ENCODE measurements around the gene ZNF747. TPM values are rescaled to one million over a fixed set of nuclear protein-coding genes. Genes with fewer than 3 reads are reported as not detected.

ZNF747 gene
- total RNA-seq, 1 donor from 2014 or later = 8.9 TPM

- H3K27me3 ChIP-seq (ENCODE audit: low read depth) = no peaks in the 10 kb centered on the region
- no peaks in the 10 kb centered on the region for H3K4me1 ChIP-seq
- no peak for DNase-seq
- TF ChIP-seq, protein P1, sequence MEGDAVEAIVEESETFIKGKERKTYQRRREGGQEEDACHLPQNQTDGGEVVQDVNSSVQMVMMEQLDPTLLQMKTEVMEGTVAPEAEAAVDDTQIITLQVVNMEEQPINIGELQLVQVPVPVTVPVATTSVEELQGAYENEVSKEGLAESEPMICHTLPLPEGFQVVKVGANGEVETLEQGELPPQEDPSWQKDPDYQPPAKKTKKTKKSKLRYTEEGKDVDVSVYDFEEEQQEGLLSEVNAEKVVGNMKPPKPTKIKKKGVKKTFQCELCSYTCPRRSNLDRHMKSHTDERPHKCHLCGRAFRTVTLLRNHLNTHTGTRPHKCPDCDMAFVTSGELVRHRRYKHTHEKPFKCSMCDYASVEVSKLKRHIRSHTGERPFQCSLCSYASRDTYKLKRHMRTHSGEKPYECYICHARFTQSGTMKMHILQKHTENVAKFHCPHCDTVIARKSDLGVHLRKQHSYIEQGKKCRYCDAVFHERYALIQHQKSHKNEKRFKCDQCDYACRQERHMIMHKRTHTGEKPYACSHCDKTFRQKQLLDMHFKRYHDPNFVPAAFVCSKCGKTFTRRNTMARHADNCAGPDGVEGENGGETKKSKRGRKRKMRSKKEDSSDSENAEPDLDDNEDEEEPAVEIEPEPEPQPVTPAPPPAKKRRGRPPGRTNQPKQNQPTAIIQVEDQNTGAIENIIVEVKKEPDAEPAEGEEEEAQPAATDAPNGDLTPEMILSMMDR (IDR thresholded peaks at IDR 0.05; ENCODE audit: borderline replicate concordance) = no peak
- H3K36me3 ChIP-seq = no peaks in the 10 kb centered on the region
- H3K27ac ChIP-seq (replicated peaks) = no peak overlapping the region
- intact Hi-C loops (cut with micrococcal nuclease) = no loop called here
- no peaks in the 10 kb centered on the region for H3K9me3 ChIP-seq (replicated peaks)
- H3K4me3 ChIP-seq = no peak overlapping the region
These were observed 25.4 kb downstream of the ZNF747 start for GRCh38 chr16:30509081-30509765.

GRCh38 chr16:30503403-30504296 lies 31.0 kb downstream of the ZNF747 start:
- Histone ChIP-seq H3K4me1 (no peaks in the 10 kb centered on the region), H3K27ac (replicated peaks) (no peak overlapping the region), H3K4me3 (no peak overlapping the region), H3K9me3 (replicated peaks) (no peaks in the 10 kb centered on the region), H3K36me3 (no peaks in the 10 kb centered on the region), H3K27me3 (ENCODE audit: low read depth) (no peaks in the 10 kb centered on the region)
- no peak for DNase-seq
- TF ChIP-seq, protein P1 (IDR thresholded peaks at IDR 0.05; ENCODE audit: borderline replicate concordance) = no peak
- intact Hi-C loops (cut with micrococcal nuclease) = no loop called here

GRCh38 chr16:30499284-30499683 lies 35.4 kb downstream of the ZNF747 start:
- intact Hi-C loops (cut with micrococcal nuclease) = no loop called here
- Histone ChIP-seq H3K36me3 (no peaks in the 10 kb centered on the region), H3K4me1 (no peaks in the 10 kb centered on the region), H3K4me3 (peak overlapping the region; percentile 30), H3K27me3 (ENCODE audit: low read depth) (peaks cover 16% of the 10 kb centered on the region), H3K9me3 (replicated peaks) (no peaks in the 10 kb centered on the region), H3K27ac (replicated peaks) (no peak overlapping the region)
- TF ChIP-seq, protein P1 (IDR thresholded peaks at IDR 0.05; ENCODE audit: borderline replicate concordance) = no peak
- no peak for DNase-seq

GRCh38 chr16:30494709-30495108 lies 39.9 kb downstream of the ZNF747 start:
- no peak overlapping the region for H3K4me3 ChIP-seq
- no peaks in the 10 kb centered on the region for H3K9me3 ChIP-seq (replicated peaks)
- intact Hi-C loops (cut with micrococcal nuclease) = no loop called here
- H3K36me3 ChIP-seq = no peaks in the 10 kb centered on the region
- H3K27ac ChIP-seq (replicated peaks) = no peak overlapping the region
- H3K27me3 ChIP-seq (ENCODE audit: low read depth) = peaks cover 17% of the 10 kb centered on the region
- H3K4me1 ChIP-seq = no peaks in the 10 kb centered on the region
- DNase-seq = no peak
- TF ChIP-seq, protein P1 (IDR thresholded peaks at IDR 0.05; ENCODE audit: borderline replicate concordance) = no peak

GRCh38 chr16:30493941-30494488 lies 40.6 kb downstream of the ZNF747 start:
- H3K27me3 ChIP-seq (ENCODE audit: low read depth) = peaks cover 24% of the 10 kb centered on the region
- H3K4me3 ChIP-seq = no peak overlapping the region
- no peak overlapping the region for H3K27ac ChIP-seq (replicated peaks)
- intact Hi-C loops (cut with micrococcal nuclease) = no loop called here
- TF ChIP-seq, protein P1 (IDR thresholded peaks at IDR 0.05; ENCODE audit: borderline replicate concordance) = no peak
- no peaks in the 10 kb centered on the region for H3K4me1 ChIP-seq
- no peak for DNase-seq
- no peaks in the 10 kb centered on the region for H3K36me3 ChIP-seq
- H3K9me3 ChIP-seq (replicated peaks) = no peaks in the 10 kb centered on the region

All from left ventricle myocardium inferior (tissue), 1 donor.